T-helper 17 cell (primary cell): ENCODE data around the gene DDC. TPM values are rescaled to one million over a fixed set of nuclear protein-coding genes. Genes with fewer than 3 reads are reported as not detected.
"Not testable (repeated sequence)": the region's sequence is repeated elsewhere in the genome, so short reads cannot be mapped to it uniquely, and the experiment has no call there.

Experiments used
- ATAC-seq: fragments of 150-1000 bp; cut with Tn5 transposase; 2 replicates; pipeline ENCODE4 v1.10.0; 2021; ENCODE audit warnings: mild to moderate bottlenecking, moderate library complexity
- DNase-seq, 3 donors: peaks; one replicate each; pipeline versions ENCODE4 v3.0.0 to v3.0.0-alpha.2; 2020 to 2021
- H3K9me3 ChIP-seq: one replicate; pipeline ENCODE4 v1.7.0; 2013; ENCODE audit warnings: low read length, mild to moderate bottlenecking; ENCODE audit not compliant: control insufficient read depth, poor library complexity, severe bottlenecking
- H3K27ac Mint-ChIP-seq: one replicate; pipeline ENCODE4 v1.8.0; 2022; ENCODE audit warnings: mild to moderate bottlenecking, moderate library complexity, mixed read lengths
- H3K27me3 Mint-ChIP-seq: one replicate; pipeline ENCODE4 v1.8.0; 2022; ENCODE audit warnings: mixed read lengths
- H3K36me3 Mint-ChIP-seq: one replicate; pipeline ENCODE4 v1.8.0; 2022; ENCODE audit warnings: low read depth, mixed read lengths
- H3K4me1 Mint-ChIP-seq: one replicate; pipeline ENCODE4 v1.8.0; 2022; ENCODE audit warnings: mild to moderate bottlenecking, mixed read lengths
- H3K4me3 Mint-ChIP-seq: one replicate; pipeline ENCODE4 v1.8.0; 2022; ENCODE audit warnings: mild to moderate bottlenecking, moderate library complexity, mixed read lengths
- total RNA-seq, 4 donors: library from RNA in 2 of 4; stranded (reverse) in 2 of 4; gene quantifications; one replicate each; pipeline ENCODE4 v1.2.3 and lab custom pipeline; 2022 to 2026

The DDC gene
- total RNA-seq, 2 donors from 2014 or later = not detected

- H3K27ac Mint-ChIP-seq, H3K4me1 Mint-ChIP-seq, DNase-seq, H3K4me3 Mint-ChIP-seq, H3K36me3 Mint-ChIP-seq, ATAC-seq, H3K9me3 ChIP-seq, H3K27me3 Mint-ChIP-seq: not testable (repeated sequence)
Measured at GRCh38 chr7:50582271-50582670, 17.1 kb upstream of the DDC start.

- not testable (repeated sequence) for H3K4me1 Mint-ChIP-seq
Measured at GRCh38 chr7:50580666-50581065, 15.5 kb upstream of the DDC start.

GRCh38 chr7:50580057-50580456, 14.9 kb upstream of the DDC start:
- no peaks in the 10 kb centered on the region for H3K9me3 ChIP-seq
- ATAC-seq = no peak
- no peak overlapping the region for H3K27ac Mint-ChIP-seq
- H3K4me1 Mint-ChIP-seq = no peaks in the 10 kb centered on the region
- no peak overlapping the region for H3K4me3 Mint-ChIP-seq
- DNase-seq = no peak
- H3K27me3 Mint-ChIP-seq = no peaks in the 10 kb centered on the region
- H3K36me3 Mint-ChIP-seq = peaks cover 5% of the 10 kb centered on the region

More at GRCh38 chr7:50580666-50581065, 15.5 kb upstream of the DDC start:
- H3K27me3 Mint-ChIP-seq, H3K4me3 Mint-ChIP-seq, DNase-seq, H3K27ac Mint-ChIP-seq, ATAC-seq, H3K36me3 Mint-ChIP-seq, H3K9me3 ChIP-seq: not testable (repeated sequence)

- H3K27ac Mint-ChIP-seq, H3K27me3 Mint-ChIP-seq, ATAC-seq, H3K36me3 Mint-ChIP-seq, DNase-seq, H3K4me1 Mint-ChIP-seq, H3K9me3 ChIP-seq, H3K4me3 Mint-ChIP-seq: not testable (repeated sequence)
Measured at GRCh38 chr7:50578105-50578504, 12.9 kb upstream of the DDC start.

- no peak for ATAC-seq
- H3K36me3 Mint-ChIP-seq = peaks cover 5% of the 10 kb centered on the region
Measured at GRCh38 chr7:50577569-50577968, 12.4 kb upstream of the DDC start.

GRCh38 chr7:50576388-50576787, 11.2 kb upstream of the DDC start:
- H3K27ac Mint-ChIP-seq, H3K4me1 Mint-ChIP-seq, H3K4me3 Mint-ChIP-seq, H3K36me3 Mint-ChIP-seq, H3K9me3 ChIP-seq, ATAC-seq, H3K27me3 Mint-ChIP-seq, DNase-seq: not testable (repeated sequence)

More at GRCh38 chr7:50577569-50577968, 12.4 kb upstream of the DDC start:
- Mint-ChIP-seq H3K4me3 (no peak overlapping the region), H3K27me3 (no peaks in the 10 kb centered on the region), H3K27ac (no peak overlapping the region), H3K4me1 (no peaks in the 10 kb centered on the region)
- H3K9me3 ChIP-seq = no peaks in the 10 kb centered on the region
- DNase-seq = no peak

GRCh38 chr7:50567715-50568261, 2.6 kb upstream of the DDC start:
- no peak for DNase-seq
- H3K9me3 ChIP-seq = no peaks in the 10 kb centered on the region
- H3K27ac Mint-ChIP-seq = no peak overlapping the region
- ATAC-seq = no peak
- no peak overlapping the region for H3K4me3 Mint-ChIP-seq
- H3K36me3 Mint-ChIP-seq = peaks cover 2% of the 10 kb centered on the region
- peaks cover 2% of the 10 kb centered on the region for H3K4me1 Mint-ChIP-seq
- H3K27me3 Mint-ChIP-seq = peaks cover 29% of the 10 kb centered on the region

GRCh38 chr7:50565977-50566376, 772 bp upstream of the DDC start:
- no peak overlapping the region for H3K27ac Mint-ChIP-seq
- ATAC-seq = no peak
- H3K4me3 Mint-ChIP-seq = no peak overlapping the region
- no peaks in the 10 kb centered on the region for H3K9me3 ChIP-seq
- peaks cover 2% of the 10 kb centered on the region for H3K4me1 Mint-ChIP-seq
- H3K36me3 Mint-ChIP-seq = no peaks in the 10 kb centered on the region
- no peak for DNase-seq
- H3K27me3 Mint-ChIP-seq = peaks cover 35% of the 10 kb centered on the region

GRCh38 chr7:50565559-50565916, 333 bp upstream of the DDC start:
- ATAC-seq = no peak
- no peak for DNase-seq
- H3K36me3 Mint-ChIP-seq = no peaks in the 10 kb centered on the region
- no peak overlapping the region for H3K4me3 Mint-ChIP-seq
- peaks cover 35% of the 10 kb centered on the region for H3K27me3 Mint-ChIP-seq
- no peak overlapping the region for H3K27ac Mint-ChIP-seq
- H3K4me1 Mint-ChIP-seq = peaks cover 2% of the 10 kb centered on the region
- H3K9me3 ChIP-seq = no peaks in the 10 kb centered on the region

- no peak overlapping the region for H3K27ac Mint-ChIP-seq
Measured at GRCh38 chr7:50564171-50564570, 1.0 kb downstream of the DDC start.

GRCh38 chr7:50562136-50562535, 3.1 kb downstream of the DDC start:
- H3K27ac Mint-ChIP-seq = no peak overlapping the region
- ATAC-seq = no peak

More at GRCh38 chr7:50564171-50564570, 1.0 kb downstream of the DDC start:
- no peak for DNase-seq
- peaks cover 2% of the 10 kb centered on the region for H3K4me1 Mint-ChIP-seq
- H3K27me3 Mint-ChIP-seq = peaks cover 42% of the 10 kb centered on the region
- H3K4me3 Mint-ChIP-seq = no peak overlapping the region
- H3K36me3 Mint-ChIP-seq = no peaks in the 10 kb centered on the region
- ATAC-seq = no peak
- no peaks in the 10 kb centered on the region for H3K9me3 ChIP-seq

GRCh38 chr7:50560865-50561351, 4.3 kb downstream of the DDC start:
- H3K9me3 ChIP-seq = no peaks in the 10 kb centered on the region
- no peak for DNase-seq
- Mint-ChIP-seq H3K27me3 (peaks cover 61% of the 10 kb centered on the region), H3K36me3 (no peaks in the 10 kb centered on the region), H3K4me1 (no peaks in the 10 kb centered on the region), H3K27ac (no peak overlapping the region), H3K4me3 (no peak overlapping the region)
- ATAC-seq = no peak

More at GRCh38 chr7:50562136-50562535, 3.1 kb downstream of the DDC start:
- Mint-ChIP-seq H3K4me1 (peaks cover 2% of the 10 kb centered on the region), H3K4me3 (no peak overlapping the region), H3K36me3 (no peaks in the 10 kb centered on the region), H3K27me3 (peaks cover 54% of the 10 kb centered on the region)
- no peaks in the 10 kb centered on the region for H3K9me3 ChIP-seq
- no peak for DNase-seq

- Mint-ChIP-seq H3K4me3 (no peak overlapping the region), H3K36me3 (no peaks in the 10 kb centered on the region), H3K4me1 (no peaks in the 10 kb centered on the region), H3K27me3 (peaks cover 64% of the 10 kb centered on the region), H3K27ac (no peak overlapping the region)
- DNase-seq = no peak
- H3K9me3 ChIP-seq = no peaks in the 10 kb centered on the region
- ATAC-seq = no peak
Measured at GRCh38 chr7:50559881-50560280, 5.3 kb downstream of the DDC start.

GRCh38 chr7:50558294-50559053, 6.7 kb downstream of the DDC start:
- Mint-ChIP-seq H3K4me1 (no peaks in the 10 kb centered on the region), H3K36me3 (no peaks in the 10 kb centered on the region), H3K27me3 (peaks cover 59% of the 10 kb centered on the region), H3K4me3 (no peak overlapping the region), H3K27ac (no peak overlapping the region)
- ATAC-seq (no peak), DNase-seq (no peak)
- no peaks in the 10 kb centered on the region for H3K9me3 ChIP-seq
